SU-DHL-6 (cell line): ENCODE measurements around the gene PDE1A.

Source experiments
- H2AFZ ChIP-seq: fragments of 200-600 bp; sonication (generic); 2 replicates; pipeline ENCODE4 v1.6.1; 2014; ENCODE audit warnings: low read depth, mild to moderate bottlenecking, moderate library complexity, mixed read lengths, antibody characterized with exemption, low read length; ENCODE audit not compliant: severe bottlenecking
- H3F3A ChIP-seq: fragments of 200-600 bp; shearing (Covaris generic); 2 replicates; pipeline ENCODE4 v1.6.0; 2016; ENCODE audit warnings: antibody characterized with exemption, mild to moderate bottlenecking; ENCODE audit not compliant: insufficient read depth
- H3K27ac ChIP-seq: fragments of 200-600 bp; sonication (generic); 2 replicates; pipeline ENCODE4 v1.5.1; 2016; ENCODE audit warnings: low read depth, mild to moderate bottlenecking, low read length, moderate library complexity, mixed read lengths
- H3K27me3 ChIP-seq: fragments of 200-600 bp; sonication (generic), shearing (Covaris generic); 2 replicates; pipeline ENCODE4 v1.6.0; 2014; ENCODE audit warnings: mild to moderate bottlenecking, low read length
- H3K36me3 ChIP-seq: fragments of 200-600 bp; sonication (generic); 2 replicates; pipeline ENCODE4 v1.6.1; 2014; ENCODE audit warnings: mild to moderate bottlenecking, low read length, mixed read lengths
- H3K4me2 ChIP-seq: fragments of 300-600, 200-600 bp; shearing (Covaris generic), sonication (generic); 2 replicates; pipeline ENCODE4 v1.6.0; 2014; ENCODE audit warnings: low read length, low read depth, mild to moderate bottlenecking; ENCODE audit not compliant: poor library complexity, severe bottlenecking
- H3K4me3 ChIP-seq: fragments of 200-600 bp; sonication (generic); 2 replicates; pipeline ENCODE4 v1.5.1; 2014; ENCODE audit warnings: antibody characterized with exemption, low read length, mild to moderate bottlenecking, mixed read lengths; ENCODE audit not compliant: insufficient read depth, poor library complexity, severe bottlenecking
- H3K79me2 ChIP-seq: fragments of 200-600 bp; sonication (generic); 2 replicates; pipeline ENCODE4 v1.6.1; 2014; ENCODE audit warnings: mild to moderate bottlenecking, low read length, moderate library complexity; ENCODE audit not compliant: insufficient read depth
- H3K9ac ChIP-seq: fragments of 200-600 bp; sonication (generic); 2 replicates; pipeline ENCODE4 v1.7.0; 2014; ENCODE audit warnings: mild to moderate bottlenecking, low read length
- H3K9me2 ChIP-seq: fragments of 200-600 bp; sonication (generic); replicated peaks from 2 replicates; pipeline ENCODE4 v1.6.1; 2014; ENCODE audit warnings: low read length; ENCODE audit not compliant: insufficient read depth
- H3K9me3 ChIP-seq: fragments of 200-600 bp; sonication (generic); 2 replicates; pipeline ENCODE4 v1.6.1; 2014; ENCODE audit warnings: low read length, mixed read lengths; ENCODE audit not compliant: insufficient read depth
- H4K20me1 ChIP-seq: fragments of 200-600 bp; sonication (generic); 2 replicates; pipeline ENCODE4 v1.6.1; 2014; ENCODE audit warnings: low read depth, mild to moderate bottlenecking, antibody characterized with exemption, low read length, moderate library complexity, mixed read lengths
- EZH2phosphoT487 ChIP-seq: fragments of 200-600 bp; sonication (generic), shearing (Covaris generic); conservative IDR thresholded peaks from 2 replicates; pipeline ENCODE4 v1.6.1; 2018; ENCODE audit warnings: mild to moderate bottlenecking, antibody characterized with exemption, low read length, moderate library complexity, mixed read lengths
- TF ChIP-seq, protein P1 (sequence below): fragments of 200-600 bp; sonication (generic); IDR thresholded peaks from one replicate; pipeline ENCODE4 v1.5.1; 2017; ENCODE audit warnings: antibody characterized with exemption, mild to moderate bottlenecking, low read length, moderate library complexity; ENCODE audit not compliant: insufficient read depth, poor library complexity, severe bottlenecking

Gene PDE1A

DNA sequence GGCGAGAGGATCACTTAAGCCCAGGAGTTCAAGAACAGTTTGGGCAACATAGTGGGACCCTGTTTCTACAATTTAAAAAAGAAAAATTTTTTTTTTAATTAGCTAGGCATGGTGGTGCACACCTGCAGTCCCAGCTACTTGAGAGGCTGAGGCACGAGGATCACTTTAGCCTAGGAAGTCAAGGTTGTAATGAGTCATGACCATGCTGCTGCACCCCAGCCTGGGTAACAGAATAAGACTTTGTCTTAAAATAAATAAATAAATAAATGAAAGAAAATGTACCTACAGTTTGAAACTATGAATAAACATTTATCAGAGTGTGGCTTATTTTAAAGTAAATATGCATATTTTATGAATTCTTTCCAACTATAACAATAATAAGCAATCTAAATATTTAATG is 16.7 kb downstream of the PDE1A start:
- no peak overlapping the region for H3K4me2 ChIP-seq

DNA sequence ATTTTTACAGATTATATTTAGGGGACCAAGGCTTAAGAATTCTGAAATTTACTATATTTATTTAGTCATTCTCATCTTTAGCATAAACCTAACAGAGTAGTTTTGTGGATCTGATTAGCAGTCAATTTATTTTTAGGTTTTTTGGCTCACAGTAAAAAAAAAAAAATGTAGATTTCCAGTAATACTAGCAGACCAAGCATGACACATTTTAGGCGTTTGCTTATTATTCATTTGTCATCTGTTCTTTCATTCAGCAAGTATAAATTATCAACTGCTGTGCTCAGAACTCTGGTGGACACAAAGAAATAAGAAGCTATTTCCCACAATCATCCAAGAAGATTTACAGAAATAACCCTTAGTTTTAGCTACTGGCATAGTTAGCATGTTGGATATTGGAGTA is 20.6 kb downstream of the PDE1A start:
- H3K27ac ChIP-seq: no peak overlapping the region
- H3K4me3 ChIP-seq: no peak overlapping the region
- no peaks in the 10 kb centered on the region for H3F3A ChIP-seq
- no peak overlapping the region for H3K4me2 ChIP-seq
- no peaks in the 10 kb centered on the region for H3K9me3 ChIP-seq
- H3K27me3 ChIP-seq: no peaks in the 10 kb centered on the region
- no peaks in the 10 kb centered on the region for H3K36me3 ChIP-seq
- no peaks in the 10 kb centered on the region for H3K9me2 ChIP-seq
- TF ChIP-seq, protein P1, sequence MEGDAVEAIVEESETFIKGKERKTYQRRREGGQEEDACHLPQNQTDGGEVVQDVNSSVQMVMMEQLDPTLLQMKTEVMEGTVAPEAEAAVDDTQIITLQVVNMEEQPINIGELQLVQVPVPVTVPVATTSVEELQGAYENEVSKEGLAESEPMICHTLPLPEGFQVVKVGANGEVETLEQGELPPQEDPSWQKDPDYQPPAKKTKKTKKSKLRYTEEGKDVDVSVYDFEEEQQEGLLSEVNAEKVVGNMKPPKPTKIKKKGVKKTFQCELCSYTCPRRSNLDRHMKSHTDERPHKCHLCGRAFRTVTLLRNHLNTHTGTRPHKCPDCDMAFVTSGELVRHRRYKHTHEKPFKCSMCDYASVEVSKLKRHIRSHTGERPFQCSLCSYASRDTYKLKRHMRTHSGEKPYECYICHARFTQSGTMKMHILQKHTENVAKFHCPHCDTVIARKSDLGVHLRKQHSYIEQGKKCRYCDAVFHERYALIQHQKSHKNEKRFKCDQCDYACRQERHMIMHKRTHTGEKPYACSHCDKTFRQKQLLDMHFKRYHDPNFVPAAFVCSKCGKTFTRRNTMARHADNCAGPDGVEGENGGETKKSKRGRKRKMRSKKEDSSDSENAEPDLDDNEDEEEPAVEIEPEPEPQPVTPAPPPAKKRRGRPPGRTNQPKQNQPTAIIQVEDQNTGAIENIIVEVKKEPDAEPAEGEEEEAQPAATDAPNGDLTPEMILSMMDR: no peak
- TF ChIP-seq EZH2phosphoT487: no peak
- H2AFZ ChIP-seq: no peak overlapping the region
- no peaks in the 10 kb centered on the region for H3K79me2 ChIP-seq
- H4K20me1 ChIP-seq: no peaks in the 10 kb centered on the region
- H3K9ac ChIP-seq: no peak overlapping the region

More for the DNA sequence above, 16.7 kb downstream of the PDE1A start:
- Histone ChIP-seq H3K9me2 (no peaks in the 10 kb centered on the region), H3F3A (no peaks in the 10 kb centered on the region), H3K27ac (no peak overlapping the region), H2AFZ (no peak overlapping the region), H3K9ac (no peak overlapping the region), H3K36me3 (no peaks in the 10 kb centered on the region), H3K27me3 (no peaks in the 10 kb centered on the region), H3K4me3 (no peak overlapping the region), H4K20me1 (no peaks in the 10 kb centered on the region), H3K79me2 (no peaks in the 10 kb centered on the region), H3K9me3 (no peaks in the 10 kb centered on the region)
- TF ChIP-seq, protein P1: no peak
- TF ChIP-seq EZH2phosphoT487: no peak

DNA sequence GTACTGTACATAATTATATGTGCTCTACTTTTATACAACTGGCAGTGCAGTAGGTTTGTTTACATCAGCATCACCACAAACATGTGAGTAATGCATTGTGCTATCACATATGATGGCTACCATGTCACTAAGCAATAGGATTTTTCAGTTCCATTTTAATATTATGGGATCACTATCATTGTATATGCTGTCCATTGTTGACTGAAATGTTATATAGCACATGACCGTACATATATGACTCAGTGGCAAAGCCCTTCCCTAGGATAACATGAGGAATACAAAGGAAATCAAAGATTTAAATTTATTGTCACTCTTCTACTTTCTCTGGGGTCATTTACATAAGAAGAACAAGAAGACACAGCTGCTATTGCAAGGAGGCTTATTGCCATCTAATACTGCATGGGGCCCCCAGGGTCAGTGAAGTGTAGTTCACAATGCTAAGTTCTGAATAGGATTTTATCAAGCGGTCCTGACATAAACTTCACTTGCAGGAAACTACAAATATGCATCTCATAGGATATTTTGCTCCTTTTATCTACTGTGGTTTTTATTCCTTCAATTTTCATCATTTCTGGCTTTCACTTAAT is 21.8 kb downstream of the PDE1A start:
- Histone ChIP-seq H3K36me3 (no peaks in the 10 kb centered on the region), H3K9ac (no peak overlapping the region), H3K79me2 (no peaks in the 10 kb centered on the region), H2AFZ (no peak overlapping the region), H3K9me3 (no peaks in the 10 kb centered on the region), H3K9me2 (no peaks in the 10 kb centered on the region), H3K27me3 (no peaks in the 10 kb centered on the region), H3K4me2 (no peak overlapping the region), H3K4me3 (no peak overlapping the region), H4K20me1 (no peaks in the 10 kb centered on the region), H3K27ac (no peak overlapping the region), H3F3A (no peaks in the 10 kb centered on the region)
- no peak for TF ChIP-seq EZH2phosphoT487
- TF ChIP-seq, protein P1: no peak
